ENCODE data around the gene BRD9.

DNA sequence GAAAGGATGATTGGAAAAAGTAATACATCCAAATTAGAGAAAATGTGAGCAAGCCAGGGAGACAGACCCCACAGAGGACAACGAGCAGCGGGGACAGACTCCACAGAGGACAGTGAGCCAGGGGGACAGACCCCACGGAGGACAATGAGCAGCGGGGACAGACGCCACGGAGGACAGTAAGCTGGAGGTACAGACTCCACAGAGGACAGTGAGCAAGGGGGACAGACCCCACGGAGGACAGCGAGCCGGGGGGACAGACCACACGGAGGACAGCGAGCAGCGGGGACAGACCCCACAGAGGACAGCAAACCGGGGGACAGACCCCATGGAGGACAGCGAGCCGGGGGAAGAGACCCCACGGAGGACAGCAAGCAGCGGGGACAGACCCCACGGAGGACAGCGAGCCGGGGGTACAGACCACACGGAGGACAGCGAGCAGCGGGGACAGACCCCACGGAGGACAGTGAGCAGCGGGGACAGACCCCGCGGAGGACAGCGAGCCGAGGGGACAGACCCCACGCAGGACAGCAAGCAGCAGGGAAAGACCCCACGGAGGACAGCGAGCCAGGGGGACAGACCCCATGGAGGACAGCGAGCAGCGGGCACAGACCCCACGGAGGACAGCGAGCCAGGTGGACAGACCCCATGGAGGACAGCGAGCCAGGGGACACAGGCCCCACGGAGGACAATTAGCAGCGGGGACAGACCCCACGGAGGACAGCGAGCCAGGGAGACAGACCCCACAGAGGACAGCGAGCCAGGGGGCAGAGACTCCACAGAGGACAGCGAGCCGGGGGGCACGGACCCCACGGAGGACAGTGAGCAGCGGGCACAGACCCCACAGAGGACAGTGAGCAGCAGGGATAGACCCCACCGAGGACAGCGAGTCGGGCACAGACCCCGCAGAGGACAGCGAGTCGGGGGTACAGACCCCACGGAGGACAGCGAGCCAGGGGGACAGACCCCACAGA, 39.9 kb downstream of the BRD9 start:
- TF ChIP-seq POLR2AphosphoS5 (IDR thresholded peaks at IDR 0.05; ENCODE audit: low read depth, low read length) (no peak), SIN3A (IDR thresholded peaks at IDR 0.05; ENCODE audit: borderline replicate concordance, insufficient read depth, low read length) (no peak), TAF1 (IDR thresholded peaks at IDR 0.05; ENCODE audit: borderline replicate concordance, insufficient read depth, low read length) (no peak), FOXP2 (optimal IDR thresholded peaks at IDR 0.05; ENCODE audit: borderline replicate concordance, extremely low read depth, extremely low read length, insufficient read depth) (no peak)
- TF ChIP-seq, protein P1, sequence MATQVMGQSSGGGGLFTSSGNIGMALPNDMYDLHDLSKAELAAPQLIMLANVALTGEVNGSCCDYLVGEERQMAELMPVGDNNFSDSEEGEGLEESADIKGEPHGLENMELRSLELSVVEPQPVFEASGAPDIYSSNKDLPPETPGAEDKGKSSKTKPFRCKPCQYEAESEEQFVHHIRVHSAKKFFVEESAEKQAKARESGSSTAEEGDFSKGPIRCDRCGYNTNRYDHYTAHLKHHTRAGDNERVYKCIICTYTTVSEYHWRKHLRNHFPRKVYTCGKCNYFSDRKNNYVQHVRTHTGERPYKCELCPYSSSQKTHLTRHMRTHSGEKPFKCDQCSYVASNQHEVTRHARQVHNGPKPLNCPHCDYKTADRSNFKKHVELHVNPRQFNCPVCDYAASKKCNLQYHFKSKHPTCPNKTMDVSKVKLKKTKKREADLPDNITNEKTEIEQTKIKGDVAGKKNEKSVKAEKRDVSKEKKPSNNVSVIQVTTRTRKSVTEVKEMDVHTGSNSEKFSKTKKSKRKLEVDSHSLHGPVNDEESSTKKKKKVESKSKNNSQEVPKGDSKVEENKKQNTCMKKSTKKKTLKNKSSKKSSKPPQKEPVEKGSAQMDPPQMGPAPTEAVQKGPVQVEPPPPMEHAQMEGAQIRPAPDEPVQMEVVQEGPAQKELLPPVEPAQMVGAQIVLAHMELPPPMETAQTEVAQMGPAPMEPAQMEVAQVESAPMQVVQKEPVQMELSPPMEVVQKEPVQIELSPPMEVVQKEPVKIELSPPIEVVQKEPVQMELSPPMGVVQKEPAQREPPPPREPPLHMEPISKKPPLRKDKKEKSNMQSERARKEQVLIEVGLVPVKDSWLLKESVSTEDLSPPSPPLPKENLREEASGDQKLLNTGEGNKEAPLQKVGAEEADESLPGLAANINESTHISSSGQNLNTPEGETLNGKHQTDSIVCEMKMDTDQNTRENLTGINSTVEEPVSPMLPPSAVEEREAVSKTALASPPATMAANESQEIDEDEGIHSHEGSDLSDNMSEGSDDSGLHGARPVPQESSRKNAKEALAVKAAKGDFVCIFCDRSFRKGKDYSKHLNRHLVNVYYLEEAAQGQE (IDR thresholded peaks at IDR 0.05; ENCODE audit: insufficient read depth in 1 of 2, low read depth in 2 of 2, low read length in 2 of 2), result no peak

Data from PFSK-1 (cell line).